Thyroid gland (tissue), 4 donors: ENCODE data around the gene MGST1.

Experiments
- CTCF ChIP-seq, 6 experiments: fragments of 200-600 bp in 3 of 6; fragments of 450-650 bp in 3 of 6; sonication (generic) in 3 of 6; IDR thresholded peaks; one replicate each; pipeline ENCODE4 v1.5.1; 2016 to 2019; ENCODE audit warnings: antibody characterized with exemption in 6 of 6, mild to moderate bottlenecking in 2 of 6, inconsistent platforms in 1 of 6, moderate library complexity in 1 of 6
- POLR2A ChIP-seq, 2 donors: fragments of 450-650 bp; IDR thresholded peaks; one replicate each; pipeline ENCODE4 v1.6.1; 2017; ENCODE audit warnings: antibody characterized with exemption in 2 of 2, mild to moderate bottlenecking in 2 of 2, moderate library complexity in 1 of 2

GRCh38 chr12:16330560-16330959 lies 16.9 kb upstream of the MGST1 start:
- TF ChIP-seq CTCF (IDR thresholded peaks at IDR 0.05): no peak
- TF ChIP-seq POLR2A (IDR thresholded peaks at IDR 0.05): no peak
